ENCODE data around the gene CEP104.

The CEP104 gene

GRCh38 chr1:3896396-3897000, 39.5 kb upstream of the CEP104 start:
- peaks cover 0 to 13% of the 10 kb centered on the region in 2 donors for H3K9me3 ChIP-seq (replicated peaks in 1 of 2; ENCODE audit: control insufficient read depth in 2 of 2, insufficient read depth in 1 of 2, low read depth in 1 of 2, low read length in 2 of 2)
- H3K23ac ChIP-seq (ENCODE audit: low read depth, low read length, poor library complexity): no peak overlapping the region
- no peak overlapping the region for H3K18ac ChIP-seq (ENCODE audit: low read length)
- H3K4me3 ChIP-seq (ENCODE audit: low read length in 2 of 2): no peak overlapping the region
- H2BK120ac ChIP-seq (ENCODE audit: low read depth, low read length): no peak overlapping the region
- no CpG with 5 or more reads among the region's 7 CpGs for WGBS, 2 donors (ENCODE audit: extremely low coverage in 2 of 2, insufficient read length in 2 of 2, insufficient replicate concordance in 1 of 2)
- no peak overlapping the region for H3K9ac ChIP-seq (ENCODE audit: low read depth, low read length, poor library complexity)
- no peak overlapping the region for H3K4me2 ChIP-seq (ENCODE audit: insufficient read depth, low read length, poor library complexity, severe bottlenecking)
- no peak overlapping the region for H3K4ac ChIP-seq (ENCODE audit: low read length)
- no peak overlapping the region for H3K27ac ChIP-seq (replicated peaks; ENCODE audit: low read length)
- H2BK5ac ChIP-seq (ENCODE audit: low read length): no peak overlapping the region
- H3K27me3 ChIP-seq (ENCODE audit: control insufficient read depth in 3 of 3, insufficient read depth in 3 of 3, low read depth in 1 of 3, low read length in 3 of 3): no peaks in the 10 kb centered on the region
- H4K91ac ChIP-seq (ENCODE audit: low read depth, low read length, poor library complexity): no peak overlapping the region
- no peak overlapping the region for H4K8ac ChIP-seq (ENCODE audit: low read depth, low read length)
- H3K4me1 ChIP-seq (ENCODE audit: control insufficient read depth in 2 of 2, insufficient read depth in 1 of 2, low read depth in 1 of 2, low read length in 2 of 2): peaks cover 3% of the 10 kb centered on the region in 2 donors
- H2BK12ac ChIP-seq (ENCODE audit: low read length): no peak overlapping the region
- H3K36me3 ChIP-seq (replicated peaks in 1 of 2; ENCODE audit: control insufficient read depth in 2 of 2, insufficient read depth in 2 of 2, low read length in 2 of 2): peaks cover 9 to 39% of the 10 kb centered on the region in 2 donors
- H3K79me1 ChIP-seq (ENCODE audit: low read depth, low read length): peaks cover 17% of the 10 kb centered on the region
- H2AFZ ChIP-seq (ENCODE audit: low read length): no peak overlapping the region
- no peak overlapping the region for H3K14ac ChIP-seq (ENCODE audit: low read length)
- no peak for DNase-seq (ENCODE audit: low spot score)
- H2AK5ac ChIP-seq (ENCODE audit: low read depth, low read length): no peak overlapping the region
- no peak overlapping the region for H2BK15ac ChIP-seq (ENCODE audit: low read length)

- Histone ChIP-seq H3K9ac (ENCODE audit: low read depth, low read length, poor library complexity) (no peak overlapping the region), H3K18ac (ENCODE audit: low read length) (no peak overlapping the region), H3K14ac (ENCODE audit: low read length) (no peak overlapping the region), H3K4me2 (ENCODE audit: insufficient read depth, low read length, poor library complexity, severe bottlenecking) (no peak overlapping the region), H2BK5ac (ENCODE audit: low read length) (no peak overlapping the region), H3K4me3 (ENCODE audit: low read length in 2 of 2) (no peak overlapping the region), H3K4ac (ENCODE audit: low read length) (no peak overlapping the region), H4K91ac (ENCODE audit: low read depth, low read length, poor library complexity) (no peak overlapping the region), H3K27ac (replicated peaks; ENCODE audit: low read length) (no peak overlapping the region), H2BK15ac (ENCODE audit: low read length) (no peak overlapping the region), H2AFZ (ENCODE audit: low read length) (no peak overlapping the region), H3K79me1 (ENCODE audit: low read depth, low read length) (peaks cover 17% of the 10 kb centered on the region), H4K8ac (ENCODE audit: low read depth, low read length) (no peak overlapping the region), H3K4me1 (ENCODE audit: control insufficient read depth in 2 of 2, insufficient read depth in 1 of 2, low read depth in 1 of 2, low read length in 2 of 2) (peaks cover 3% of the 10 kb centered on the region in 2 donors), H3K27me3 (ENCODE audit: control insufficient read depth in 3 of 3, insufficient read depth in 3 of 3, low read depth in 1 of 3, low read length in 3 of 3) (no peaks in the 10 kb centered on the region), H2BK12ac (ENCODE audit: low read length) (no peak overlapping the region), H2BK120ac (ENCODE audit: low read depth, low read length) (no peak overlapping the region), H3K23ac (ENCODE audit: low read depth, low read length, poor library complexity) (no peak overlapping the region), H2AK5ac (ENCODE audit: low read depth, low read length) (no peak overlapping the region), H3K36me3 (replicated peaks in 1 of 2; ENCODE audit: control insufficient read depth in 2 of 2, insufficient read depth in 2 of 2, low read length in 2 of 2) (peaks cover 13 to 45% of the 10 kb centered on the region in 2 donors), H3K9me3 (replicated peaks in 1 of 2; ENCODE audit: control insufficient read depth in 2 of 2, insufficient read depth in 1 of 2, low read depth in 1 of 2, low read length in 2 of 2) (peaks cover 0 to 13% of the 10 kb centered on the region in 2 donors)
- WGBS, 2 donors (ENCODE audit: extremely low coverage in 2 of 2, insufficient read length in 2 of 2, insufficient replicate concordance in 1 of 2): no CpG with 5 or more reads among the region's 4 CpGs
- no peak for DNase-seq (ENCODE audit: low spot score)
These were observed 38.9 kb upstream of the CEP104 start for GRCh38 chr1:3895951-3896325.

- no CpG with 5 or more reads among the region's 13 CpGs for WGBS, 2 donors (ENCODE audit: extremely low coverage in 2 of 2, insufficient read length in 2 of 2, insufficient replicate concordance in 1 of 2)
- H3K4me2 ChIP-seq (ENCODE audit: insufficient read depth, low read length, poor library complexity, severe bottlenecking): no peak overlapping the region
- peaks cover 19 to 50% of the 10 kb centered on the region in 2 donors for H3K36me3 ChIP-seq (replicated peaks in 1 of 2; ENCODE audit: control insufficient read depth in 2 of 2, insufficient read depth in 2 of 2, low read length in 2 of 2)
These were observed 38.4 kb upstream of the CEP104 start for GRCh38 chr1:3895279-3895950.

GRCh38 chr1:3894626-3895278, 37.7 kb upstream of the CEP104 start:
- Histone ChIP-seq H3K18ac (ENCODE audit: low read length) (no peak overlapping the region), H3K23ac (ENCODE audit: low read depth, low read length, poor library complexity) (peak overlapping the region; percentile 73), H4K8ac (ENCODE audit: low read depth, low read length) (no peak overlapping the region), H2BK15ac (ENCODE audit: low read length) (no peak overlapping the region), H2BK120ac (ENCODE audit: low read depth, low read length) (no peak overlapping the region), H3K79me1 (ENCODE audit: low read depth, low read length) (peaks cover 17% of the 10 kb centered on the region), H3K4me2 (ENCODE audit: insufficient read depth, low read length, poor library complexity, severe bottlenecking) (no peak overlapping the region), H2AK5ac (ENCODE audit: low read depth, low read length) (no peak overlapping the region), H3K4ac (ENCODE audit: low read length) (no peak overlapping the region), H3K4me1 (ENCODE audit: control insufficient read depth in 2 of 2, insufficient read depth in 1 of 2, low read depth in 1 of 2, low read length in 2 of 2) (peaks cover 3% of the 10 kb centered on the region in 2 donors), H2BK5ac (ENCODE audit: low read length) (no peak overlapping the region), H4K91ac (ENCODE audit: low read depth, low read length, poor library complexity) (no peak overlapping the region), H3K9ac (ENCODE audit: low read depth, low read length, poor library complexity) (no peak overlapping the region), H3K14ac (ENCODE audit: low read length) (no peak overlapping the region), H3K9me3 (replicated peaks in 1 of 2; ENCODE audit: control insufficient read depth in 2 of 2, insufficient read depth in 1 of 2, low read depth in 1 of 2, low read length in 2 of 2) (peaks cover 0 to 13% of the 10 kb centered on the region in 2 donors), H3K36me3 (replicated peaks in 1 of 2; ENCODE audit: control insufficient read depth in 2 of 2, insufficient read depth in 2 of 2, low read length in 2 of 2) (peaks cover 25 to 57% of the 10 kb centered on the region in 2 donors), H2BK12ac (ENCODE audit: low read length) (no peak overlapping the region), H3K27me3 (ENCODE audit: control insufficient read depth in 3 of 3, insufficient read depth in 3 of 3, low read depth in 1 of 3, low read length in 3 of 3) (no peaks in the 10 kb centered on the region), H3K27ac (replicated peaks; ENCODE audit: low read length) (no peak overlapping the region), H3K4me3 (ENCODE audit: low read length in 2 of 2) (no peak overlapping the region), H2AFZ (ENCODE audit: low read length) (no peak overlapping the region)
- DNase-seq (ENCODE audit: low spot score): no peak
- WGBS, 2 donors (ENCODE audit: extremely low coverage in 2 of 2, insufficient read length in 2 of 2, insufficient replicate concordance in 1 of 2): no CpG with 5 or more reads among the region's 17 CpGs

More at GRCh38 chr1:3895279-3895950, 38.4 kb upstream of the CEP104 start:
- H3K4me3 ChIP-seq (ENCODE audit: low read length in 2 of 2): no peak overlapping the region
- peaks cover 17% of the 10 kb centered on the region for H3K79me1 ChIP-seq (ENCODE audit: low read depth, low read length)
- no peak overlapping the region for H2AK5ac ChIP-seq (ENCODE audit: low read depth, low read length)
- no peak overlapping the region for H3K27ac ChIP-seq (replicated peaks; ENCODE audit: low read length)
- no peak overlapping the region for H4K91ac ChIP-seq (ENCODE audit: low read depth, low read length, poor library complexity)
- H3K4ac ChIP-seq (ENCODE audit: low read length): no peak overlapping the region
- H3K9me3 ChIP-seq (replicated peaks in 1 of 2; ENCODE audit: control insufficient read depth in 2 of 2, insufficient read depth in 1 of 2, low read depth in 1 of 2, low read length in 2 of 2): peaks cover 0 to 13% of the 10 kb centered on the region in 2 donors
- H3K18ac ChIP-seq (ENCODE audit: low read length): no peak overlapping the region
- H3K14ac ChIP-seq (ENCODE audit: low read length): no peak overlapping the region
- DNase-seq (ENCODE audit: low spot score): no peak
- H2BK120ac ChIP-seq (ENCODE audit: low read depth, low read length): no peak overlapping the region
- H2AFZ ChIP-seq (ENCODE audit: low read length): no peak overlapping the region
- H3K23ac ChIP-seq (ENCODE audit: low read depth, low read length, poor library complexity): no peak overlapping the region
- no peak overlapping the region for H2BK15ac ChIP-seq (ENCODE audit: low read length)
- no peak overlapping the region for H2BK5ac ChIP-seq (ENCODE audit: low read length)
- H4K8ac ChIP-seq (ENCODE audit: low read depth, low read length): no peak overlapping the region
- H3K27me3 ChIP-seq (ENCODE audit: control insufficient read depth in 3 of 3, insufficient read depth in 3 of 3, low read depth in 1 of 3, low read length in 3 of 3): no peaks in the 10 kb centered on the region
- peaks cover 3% of the 10 kb centered on the region in 2 donors for H3K4me1 ChIP-seq (ENCODE audit: control insufficient read depth in 2 of 2, insufficient read depth in 1 of 2, low read depth in 1 of 2, low read length in 2 of 2)
- no peak overlapping the region for H2BK12ac ChIP-seq (ENCODE audit: low read length)
- peak overlapping the region; percentile 30 for H3K9ac ChIP-seq (ENCODE audit: low read depth, low read length, poor library complexity)

Measured in neuronal stem cell (in vitro differentiated cells).